Measurements from ENCODE around the gene LCORL. TPM values are rescaled to one million over a fixed set of nuclear protein-coding genes. Genes with fewer than 3 reads are reported as not detected.

Gene LCORL
- total and polyA plus RNA-seq, 4 donors, result 1.7 to 14.7 (median 5.4) TPM

GRCh38 chr4:18025288-18025687 lies 3.7 kb upstream of the LCORL start:
- Histone ChIP-seq H3K9me3 (ENCODE audit: control insufficient read depth, low read length) (no peaks in the 10 kb centered on the region), H3K4me1 (ENCODE audit: control insufficient read depth in 1 of 2, insufficient read depth in 2 of 2, low read length in 2 of 2) (no peaks in the 10 kb centered on the region), H3K27ac (ENCODE audit: low read depth in 1 of 2, low read length in 2 of 2) (no peak overlapping the region), H3K27me3 (ENCODE audit: control insufficient read depth in 1 of 2, insufficient read depth in 2 of 2, low read length in 1 of 2) (no peaks in the 10 kb centered on the region), H3K36me3 (ENCODE audit: control insufficient read depth in 1 of 2, insufficient read depth in 2 of 2, low read length in 1 of 2) (no peaks in the 10 kb centered on the region), H3K4me3 (ENCODE audit: low read length in 2 of 2) (no peak overlapping the region)
- no peak for DNase-seq
- 91 to 93% methylated on average over 2 of the region's 2 CpGs for WGBS, 2 donors
- intact Hi-C loops (cut with DNase I), result loop anchor here in 1 of 2 donors (10.0 kb wide), 2 partner anchors 410 to 450 kb away; partner anchors contain the start of genes LAP3 and MED28
- ATAC-seq (ENCODE audit: low FRiP score), result no peak

GRCh38 chr4:18022572-18023050 lies 1.1 kb upstream of the LCORL start:
- intact Hi-C loops (cut with DNase I), result loop anchor here (2.0 to 10.0 kb wide), 3 partner anchors 212 to 448 kb away; partner anchors contain the start of genes DCAF16 (in 1 of the 2), LAP3 (in 1 of the 2), MED28 (in 1 of the 2) and NCAPG (in 1 of the 2)
- ATAC-seq (ENCODE audit: low FRiP score) (peak; percentile 1), DNase-seq (no peak)
- no peaks in the 10 kb centered on the region for H3K9me3 ChIP-seq (ENCODE audit: control insufficient read depth, low read length)
- H3K4me3 ChIP-seq (ENCODE audit: low read length in 2 of 2), result peak overlapping the region; percentile 81 to 90
- H3K27ac ChIP-seq (ENCODE audit: low read depth in 1 of 2, low read length in 2 of 2), result peak overlapping the region in 1 of 2 donors; percentile 34
- H3K36me3 ChIP-seq (ENCODE audit: control insufficient read depth in 1 of 2, insufficient read depth in 2 of 2, low read length in 1 of 2), result no peaks in the 10 kb centered on the region
- WGBS, 2 donors, result 0 to 1% methylated on average over 20 of the region's 20 CpGs
- H3K27me3 ChIP-seq (ENCODE audit: control insufficient read depth in 1 of 2, insufficient read depth in 2 of 2, low read length in 1 of 2), result no peaks in the 10 kb centered on the region
- H3K4me1 ChIP-seq (ENCODE audit: control insufficient read depth in 1 of 2, insufficient read depth in 2 of 2, low read length in 2 of 2), result no peaks in the 10 kb centered on the region

GRCh38 chr4:18021470-18021719 lies 160 bp downstream of the LCORL start:
- Histone ChIP-seq H3K27me3 (ENCODE audit: control insufficient read depth in 1 of 2, insufficient read depth in 2 of 2, low read length in 1 of 2) (no peaks in the 10 kb centered on the region), H3K36me3 (ENCODE audit: control insufficient read depth in 1 of 2, insufficient read depth in 2 of 2, low read length in 1 of 2) (no peaks in the 10 kb centered on the region), H3K9me3 (ENCODE audit: control insufficient read depth, low read length) (no peaks in the 10 kb centered on the region), H3K27ac (ENCODE audit: low read depth in 1 of 2, low read length in 2 of 2) (peak overlapping the region; percentile 31 to 38), H3K4me3 (ENCODE audit: low read length in 2 of 2) (peak overlapping the region; percentile 81 to 90), H3K4me1 (ENCODE audit: control insufficient read depth in 1 of 2, insufficient read depth in 2 of 2, low read length in 2 of 2) (no peaks in the 10 kb centered on the region)
- DNase-seq (no peak), ATAC-seq (ENCODE audit: low FRiP score) (peak; percentile 8)
- intact Hi-C loops (cut with DNase I), result loop anchor here in 1 of 2 donors (2.0 to 10.0 kb wide), 3 partner anchors 211 to 447 kb away; partner anchors contain the start of genes DCAF16, LAP3, MED28 and NCAPG
- WGBS, 2 donors, result 0% methylated on average over 27 to 34 of the region's 34 CpGs

GRCh38 chr4:18020671-18021469 lies 685 bp downstream of the LCORL start:
- H3K27me3 ChIP-seq (ENCODE audit: control insufficient read depth in 1 of 2, insufficient read depth in 2 of 2, low read length in 1 of 2), result no peaks in the 10 kb centered on the region
- ATAC-seq (ENCODE audit: low FRiP score), result peak; percentile 52
- H3K4me1 ChIP-seq (ENCODE audit: control insufficient read depth in 1 of 2, insufficient read depth in 2 of 2, low read length in 2 of 2), result no peaks in the 10 kb centered on the region
- peak overlapping the region; percentile 31 to 38 for H3K27ac ChIP-seq (ENCODE audit: low read depth in 1 of 2, low read length in 2 of 2)
- DNase-seq, result peak; percentile 83 to 86
- intact Hi-C loops (cut with DNase I), result loop anchor here in 1 of 2 donors (2.0 to 10.0 kb wide), 3 partner anchors 210 to 446 kb away; partner anchors contain the start of genes DCAF16, LAP3, MED28 and NCAPG
- H3K4me3 ChIP-seq (ENCODE audit: low read length in 2 of 2), result peak overlapping the region; percentile 81 to 90
- no peaks in the 10 kb centered on the region for H3K9me3 ChIP-seq (ENCODE audit: control insufficient read depth, low read length)
- no peaks in the 10 kb centered on the region for H3K36me3 ChIP-seq (ENCODE audit: control insufficient read depth in 1 of 2, insufficient read depth in 2 of 2, low read length in 1 of 2)
- WGBS, 2 donors, result 0 to 1% methylated on average over 50 to 90 of the region's 90 CpGs

- Histone ChIP-seq H3K9me3 (ENCODE audit: control insufficient read depth, low read length) (no peaks in the 10 kb centered on the region), H3K36me3 (ENCODE audit: control insufficient read depth in 1 of 2, insufficient read depth in 2 of 2, low read length in 1 of 2) (no peaks in the 10 kb centered on the region), H3K4me1 (ENCODE audit: control insufficient read depth in 1 of 2, insufficient read depth in 2 of 2, low read length in 2 of 2) (no peaks in the 10 kb centered on the region), H3K27ac (ENCODE audit: low read depth in 1 of 2, low read length in 2 of 2) (no peak overlapping the region), H3K4me3 (ENCODE audit: low read length in 2 of 2) (peak overlapping the region; percentile 81 to 90), H3K27me3 (ENCODE audit: control insufficient read depth in 1 of 2, insufficient read depth in 2 of 2, low read length in 1 of 2) (no peaks in the 10 kb centered on the region)
- intact Hi-C loops (cut with DNase I), result loop anchor here in 1 of 2 donors (2.0 to 10.0 kb wide), 3 partner anchors 209 to 445 kb away; partner anchors contain the start of genes DCAF16, LAP3, MED28 and NCAPG
- WGBS, 2 donors, result 6 to 7% methylated on average over 16 of the region's 16 CpGs
- DNase-seq, result no peak
- ATAC-seq (ENCODE audit: low FRiP score), result no peak
Observed at GRCh38 chr4:18020145-18020670, 1.3 kb downstream of the LCORL start.

- H3K36me3 ChIP-seq (ENCODE audit: control insufficient read depth in 1 of 2, insufficient read depth in 2 of 2, low read length in 1 of 2), result no peaks in the 10 kb centered on the region
- DNase-seq (no peak), ATAC-seq (ENCODE audit: low FRiP score) (no peak)
- H3K27me3 ChIP-seq (ENCODE audit: control insufficient read depth in 1 of 2, insufficient read depth in 2 of 2, low read length in 1 of 2), result no peaks in the 10 kb centered on the region
- H3K9me3 ChIP-seq (ENCODE audit: control insufficient read depth, low read length), result no peaks in the 10 kb centered on the region
- intact Hi-C loops (cut with DNase I), result no loop called here
- no peak overlapping the region for H3K4me3 ChIP-seq (ENCODE audit: low read length in 2 of 2)
- no peak overlapping the region for H3K27ac ChIP-seq (ENCODE audit: low read depth in 1 of 2, low read length in 2 of 2)
- 96 to 100% methylated on average over 1 of the region's 1 CpG for WGBS, 2 donors
- peaks cover 0 to 5% of the 10 kb centered on the region in 2 donors for H3K4me1 ChIP-seq (ENCODE audit: control insufficient read depth in 1 of 2, insufficient read depth in 2 of 2, low read length in 2 of 2)
Observed at GRCh38 chr4:18014269-18014668, 7.3 kb downstream of the LCORL start.

GRCh38 chr4:18012807-18013462 lies 8.6 kb downstream of the LCORL start:
- no peak overlapping the region for H3K4me3 ChIP-seq (ENCODE audit: low read length in 2 of 2)
- H3K4me1 ChIP-seq (ENCODE audit: control insufficient read depth in 1 of 2, insufficient read depth in 2 of 2, low read length in 2 of 2), result peaks cover 0 to 5% of the 10 kb centered on the region in 2 donors
- H3K36me3 ChIP-seq (ENCODE audit: control insufficient read depth in 1 of 2, insufficient read depth in 2 of 2, low read length in 1 of 2), result no peaks in the 10 kb centered on the region
- no peaks in the 10 kb centered on the region for H3K27me3 ChIP-seq (ENCODE audit: control insufficient read depth in 1 of 2, insufficient read depth in 2 of 2, low read length in 1 of 2)
- WGBS, 2 donors, result 95 to 96% methylated on average over 3 of the region's 3 CpGs
- DNase-seq (no peak), ATAC-seq (ENCODE audit: low FRiP score) (no peak)
- no peak overlapping the region for H3K27ac ChIP-seq (ENCODE audit: low read depth in 1 of 2, low read length in 2 of 2)
- no peaks in the 10 kb centered on the region for H3K9me3 ChIP-seq (ENCODE audit: control insufficient read depth, low read length)
- intact Hi-C loops (cut with DNase I), result no loop called here

GRCh38 chr4:18012134-18012806 lies 9.3 kb downstream of the LCORL start:
- ATAC-seq (ENCODE audit: low FRiP score) (no peak), DNase-seq (no peak)
- Histone ChIP-seq H3K4me3 (ENCODE audit: low read length in 2 of 2) (no peak overlapping the region), H3K27ac (ENCODE audit: low read depth in 1 of 2, low read length in 2 of 2) (no peak overlapping the region), H3K9me3 (ENCODE audit: control insufficient read depth, low read length) (no peaks in the 10 kb centered on the region), H3K36me3 (ENCODE audit: control insufficient read depth in 1 of 2, insufficient read depth in 2 of 2, low read length in 1 of 2) (no peaks in the 10 kb centered on the region), H3K27me3 (ENCODE audit: control insufficient read depth in 1 of 2, insufficient read depth in 2 of 2, low read length in 1 of 2) (no peaks in the 10 kb centered on the region), H3K4me1 (ENCODE audit: control insufficient read depth in 1 of 2, insufficient read depth in 2 of 2, low read length in 2 of 2) (peaks cover 0 to 5% of the 10 kb centered on the region in 2 donors)
- intact Hi-C loops (cut with DNase I), result no loop called here
- 6 to 10% methylated on average over 3 of the region's 3 CpGs for WGBS, 2 donors
